LNCAP (cell line): Measurements from ENCODE around the gene BIN1.

Experiments used
- TF ChIP-seq, protein P1 (sequence below): fragments of 450-650 bp; IDR thresholded peaks from 2 replicates; pipeline ENCODE4 v1.5.1; 2017; ENCODE audit warnings: mild to moderate bottlenecking

BIN1 gene

DNA sequence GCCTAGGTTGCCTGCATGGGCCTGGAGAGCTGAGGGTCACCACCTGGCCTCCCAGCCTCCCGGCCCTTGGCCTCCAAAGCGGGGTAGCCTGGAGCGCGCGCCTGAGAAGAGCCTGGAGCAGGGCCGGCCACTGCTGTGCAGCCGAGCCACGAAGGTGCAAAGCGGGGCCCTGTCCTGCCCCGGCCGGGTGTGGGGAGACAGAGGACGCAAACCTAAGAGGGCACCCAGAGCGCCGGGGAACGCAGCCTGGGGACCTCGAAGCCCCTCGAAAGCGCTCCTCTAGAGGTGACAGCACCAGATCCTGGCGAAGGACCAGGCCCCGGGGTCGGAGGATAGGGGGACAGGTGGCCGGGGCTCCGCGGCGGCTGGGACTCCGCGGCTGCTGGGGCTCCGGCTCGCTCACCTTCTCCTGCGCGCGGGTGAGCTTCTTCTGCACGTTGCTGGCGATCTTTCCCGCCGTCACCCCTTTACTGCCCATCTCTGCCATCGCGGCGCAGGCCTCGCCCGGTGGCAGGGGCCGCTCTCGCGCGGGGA, 430 bp downstream of the BIN1 start:
- TF ChIP-seq, protein P1, sequence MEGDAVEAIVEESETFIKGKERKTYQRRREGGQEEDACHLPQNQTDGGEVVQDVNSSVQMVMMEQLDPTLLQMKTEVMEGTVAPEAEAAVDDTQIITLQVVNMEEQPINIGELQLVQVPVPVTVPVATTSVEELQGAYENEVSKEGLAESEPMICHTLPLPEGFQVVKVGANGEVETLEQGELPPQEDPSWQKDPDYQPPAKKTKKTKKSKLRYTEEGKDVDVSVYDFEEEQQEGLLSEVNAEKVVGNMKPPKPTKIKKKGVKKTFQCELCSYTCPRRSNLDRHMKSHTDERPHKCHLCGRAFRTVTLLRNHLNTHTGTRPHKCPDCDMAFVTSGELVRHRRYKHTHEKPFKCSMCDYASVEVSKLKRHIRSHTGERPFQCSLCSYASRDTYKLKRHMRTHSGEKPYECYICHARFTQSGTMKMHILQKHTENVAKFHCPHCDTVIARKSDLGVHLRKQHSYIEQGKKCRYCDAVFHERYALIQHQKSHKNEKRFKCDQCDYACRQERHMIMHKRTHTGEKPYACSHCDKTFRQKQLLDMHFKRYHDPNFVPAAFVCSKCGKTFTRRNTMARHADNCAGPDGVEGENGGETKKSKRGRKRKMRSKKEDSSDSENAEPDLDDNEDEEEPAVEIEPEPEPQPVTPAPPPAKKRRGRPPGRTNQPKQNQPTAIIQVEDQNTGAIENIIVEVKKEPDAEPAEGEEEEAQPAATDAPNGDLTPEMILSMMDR, result no peak

DNA sequence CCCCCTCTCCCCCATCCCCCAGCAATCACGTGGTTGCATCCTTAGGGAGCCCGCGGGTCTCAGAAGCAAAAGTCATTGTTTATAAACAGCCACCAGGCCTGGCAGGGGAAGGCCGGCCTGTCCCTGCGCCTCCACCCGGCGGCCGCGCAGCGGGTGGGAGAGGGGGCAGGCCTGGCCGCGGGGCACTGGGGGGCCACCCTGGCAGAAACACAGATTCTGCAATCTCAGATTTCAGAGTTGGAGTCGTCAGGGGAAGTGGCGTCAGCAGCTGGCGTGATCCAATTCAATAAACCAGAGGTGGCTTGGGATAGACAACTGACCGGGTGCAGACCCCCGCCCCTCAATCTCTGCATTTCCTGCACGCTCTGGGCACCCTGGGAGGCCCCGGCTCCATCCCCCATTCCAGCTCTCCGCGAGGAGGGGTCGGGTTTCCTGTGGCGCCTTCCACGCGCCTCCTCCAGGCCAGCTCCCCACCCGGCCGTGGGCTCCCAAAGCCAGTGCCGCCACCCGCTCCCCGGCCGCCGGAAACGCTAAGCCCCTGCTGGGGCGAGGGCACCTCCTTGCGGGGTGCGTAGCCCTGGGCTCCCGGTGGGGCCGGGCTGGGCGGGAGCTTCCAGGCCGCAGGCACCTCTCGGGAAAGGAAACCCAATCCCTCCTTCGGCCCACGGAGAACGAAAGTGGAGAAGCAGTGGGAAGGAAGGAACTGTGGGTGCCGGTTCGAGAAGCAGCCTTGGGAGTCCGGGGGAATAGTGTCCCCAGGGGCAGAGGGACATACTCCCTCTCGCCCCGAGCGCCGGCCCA, 1.1 kb downstream of the BIN1 start:
- TF ChIP-seq, protein P1, result no peak

DNA sequence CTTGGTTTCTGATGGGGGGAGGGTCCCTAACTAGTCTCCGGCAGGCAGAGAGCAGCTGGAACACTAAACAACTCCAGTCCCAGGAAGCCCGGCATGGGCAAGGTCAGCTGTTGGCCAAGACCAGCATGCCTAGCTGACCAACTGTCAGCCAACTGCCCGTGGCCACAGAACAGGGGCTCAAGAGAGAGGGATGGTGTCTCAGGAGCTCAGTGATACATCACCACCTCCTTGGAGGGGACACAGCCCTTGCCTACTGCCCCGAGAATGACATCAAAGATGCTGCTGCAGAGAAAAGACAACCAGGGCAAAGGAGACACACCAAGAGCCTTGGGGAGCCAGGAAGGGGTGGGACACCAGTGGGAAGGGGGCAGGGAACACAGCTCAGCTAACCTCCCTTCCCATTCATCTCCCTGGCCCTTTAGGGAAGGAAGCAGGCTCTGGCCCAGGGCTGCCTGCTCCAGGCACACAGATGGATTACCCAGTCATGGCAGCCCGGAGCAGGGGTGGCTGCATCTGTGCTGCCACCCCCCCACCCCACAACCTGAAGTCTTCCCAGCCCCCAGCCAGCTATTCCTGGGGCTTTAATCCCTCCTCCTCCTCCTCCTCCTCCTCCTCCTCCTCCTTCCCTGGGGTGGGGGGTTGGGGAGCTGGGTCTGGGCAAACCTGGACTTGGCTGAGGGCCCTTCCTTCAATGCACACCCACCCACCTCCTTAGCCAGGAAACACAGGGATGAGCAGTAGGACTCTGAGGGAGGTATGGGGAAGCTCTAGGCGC, 1.9 kb downstream of the BIN1 start:
- TF ChIP-seq, protein P1, result no peak

DNA sequence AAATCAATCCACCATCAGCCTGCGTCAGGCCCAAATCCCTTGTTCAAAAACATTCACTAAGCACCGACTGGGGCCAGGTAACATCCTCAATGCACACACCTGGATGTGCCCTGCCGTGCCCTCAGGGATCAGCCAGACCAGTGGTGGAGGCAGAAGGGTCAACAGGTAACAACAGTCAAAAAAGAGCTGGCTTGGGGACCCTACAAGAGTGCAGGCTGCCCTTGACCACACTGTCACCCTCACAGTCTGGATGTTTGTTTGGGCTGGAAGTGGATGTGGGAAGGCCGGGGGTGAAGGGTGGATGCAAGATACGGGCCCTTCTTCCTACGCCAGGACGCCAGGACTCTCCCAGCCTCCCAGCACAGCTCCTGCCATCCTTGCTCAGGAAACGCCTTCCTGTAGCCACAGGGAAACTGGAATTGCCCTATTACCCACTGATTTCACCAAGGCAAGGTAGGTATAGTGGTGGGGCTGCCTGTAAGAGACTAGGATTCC, 2.7 kb downstream of the BIN1 start:
- TF ChIP-seq, protein P1, result no peak

- TF ChIP-seq, protein P1, result no peak
Measured at GRCh38 chr2:127103243-127104165, 3.5 kb downstream of the BIN1 start.

DNA sequence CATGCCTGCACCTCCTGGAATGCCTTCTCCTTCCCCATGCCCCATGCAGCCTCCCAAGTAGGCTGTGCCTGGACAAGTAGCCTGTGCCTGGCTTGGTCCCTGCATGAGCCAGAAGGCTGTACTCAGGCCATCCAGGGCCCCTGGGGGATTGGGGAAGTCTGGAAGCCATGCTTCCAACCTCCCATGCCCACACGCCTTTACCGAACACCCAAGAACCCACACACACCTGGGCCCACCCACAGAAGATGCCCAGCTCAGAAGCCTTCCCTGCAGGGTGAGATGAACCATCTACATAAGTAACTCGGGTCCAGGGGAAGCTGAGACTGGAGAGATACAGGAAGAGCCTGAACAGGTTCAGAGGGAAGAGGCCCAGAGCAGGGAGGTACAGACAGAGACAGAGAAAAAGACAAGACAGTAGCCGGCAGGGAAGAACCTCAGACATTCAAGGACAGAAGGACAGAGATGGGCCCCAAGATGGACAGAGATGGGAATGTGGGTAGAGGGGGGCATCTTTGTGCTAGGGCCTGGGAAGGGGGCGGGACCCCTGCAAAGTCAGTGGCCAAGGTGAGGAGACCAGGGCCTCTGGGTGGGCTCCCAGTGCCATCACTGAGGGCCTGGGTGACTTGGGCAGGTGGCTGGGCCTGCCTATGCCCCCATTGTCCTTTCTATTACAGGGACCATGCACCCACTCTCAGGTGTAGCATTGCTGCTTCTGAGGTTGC, 4.3 kb downstream of the BIN1 start:
- TF ChIP-seq, protein P1, result no peak
